GM23248 (cell line): Measurements from ENCODE around the gene ARHGAP33. TPM values are rescaled to one million over a fixed set of nuclear protein-coding genes. Genes with fewer than 3 reads are reported as not detected.

ENCODE experiments used
- DNase-seq: peaks from one replicate; pipeline ENCODE4 v3.0.0-alpha.2; 2015
- H2AFZ ChIP-seq: fragments of 200-600 bp; sonication (generic); 2 replicates; pipeline ENCODE4 v1.6.1; 2016; ENCODE audit warnings: antibody characterized with exemption
- H3F3A ChIP-seq: fragments of 200-600 bp; sonication (generic); 2 replicates; pipeline ENCODE4 v1.6.1; 2016; ENCODE audit warnings: mild to moderate bottlenecking, antibody characterized with exemption, mixed run types; ENCODE audit not compliant: insufficient read depth
- H3K27ac ChIP-seq: fragments of 200-600 bp; sonication (generic); 2 replicates; pipeline ENCODE4 v1.5.1; 2016; ENCODE audit warnings: mild to moderate bottlenecking
- H3K27me3 ChIP-seq: fragments of 200-600 bp; sonication (generic); replicated peaks from 2 replicates; pipeline ENCODE4 v1.6.1; 2016; ENCODE audit warnings: mild to moderate bottlenecking; ENCODE audit not compliant: insufficient read depth
- H3K36me3 ChIP-seq: fragments of 200-600 bp; sonication (generic); 2 replicates; pipeline ENCODE4 v1.6.1; 2016; ENCODE audit warnings: low read depth, mild to moderate bottlenecking
- H3K4me1 ChIP-seq: fragments of 200-600 bp; sonication (generic); 2 replicates; pipeline ENCODE4 v1.6.1; 2016; ENCODE audit warnings: mild to moderate bottlenecking; ENCODE audit not compliant: insufficient read depth
- H3K4me2 ChIP-seq: fragments of 200-600 bp; sonication (generic); one replicate; pipeline ENCODE4 v1.6.1; 2016; ENCODE audit warnings: mild to moderate bottlenecking; ENCODE audit not compliant: unreplicated experiment
- H3K4me3 ChIP-seq: fragments of 200-600 bp; sonication (generic); 2 replicates; pipeline ENCODE4 v1.5.1; 2016; ENCODE audit warnings: mild to moderate bottlenecking
- H3K79me2 ChIP-seq: fragments of 200-600 bp; sonication (generic); 2 replicates; pipeline ENCODE4 v1.6.1; 2016; ENCODE audit warnings: mild to moderate bottlenecking; ENCODE audit not compliant: insufficient read depth
- H3K9ac ChIP-seq: fragments of 200-600 bp; sonication (generic); 2 replicates; pipeline ENCODE4 v1.6.1; 2016; ENCODE audit warnings: mild to moderate bottlenecking
- H3K9me2 ChIP-seq: fragments of 200-600 bp; sonication (generic); 2 replicates; pipeline ENCODE4 v1.6.1; 2016; ENCODE audit warnings: mixed run types, mild to moderate bottlenecking, moderate library complexity; ENCODE audit not compliant: insufficient read depth
- H3K9me3 ChIP-seq: fragments of 200-600 bp; sonication (generic); one replicate; pipeline ENCODE4 v1.6.1; 2017; ENCODE audit warnings: low read depth
- H4K20me1 ChIP-seq: fragments of 200-600 bp; sonication (generic); 2 replicates; pipeline ENCODE4 v1.6.0; 2016; ENCODE audit not compliant: insufficient read depth
- EZH2 ChIP-seq: fragments of 200-600 bp; sonication (generic); IDR thresholded peaks from 2 replicates; pipeline ENCODE4 v1.6.1; 2018; ENCODE audit warnings: antibody characterized with exemption, mild to moderate bottlenecking; ENCODE audit not compliant: insufficient read depth, poor library complexity, severe bottlenecking
- EZH2phosphoT487 ChIP-seq: fragments of 200-600 bp; sonication (generic); IDR thresholded peaks from 2 replicates; pipeline ENCODE4 v1.6.1; 2018; ENCODE audit warnings: antibody characterized with exemption, moderate library complexity, mild to moderate bottlenecking, low read depth; ENCODE audit not compliant: insufficient read depth
- WGBS, 2 experiments: methylation state at CpG; one replicate each; pipeline ENCODE4 v1.1.6; 2015 to 2017; ENCODE audit warnings: low lambda C conversion rate in 2 of 2, low coverage in 1 of 2; ENCODE audit errors: missing lambda C conversion rate in 2 of 2; 5-methylcytosine and 5-hydroxymethylcytosine counted together
- in situ Hi-C: fragments of 300-500 bp; cut with MboI; formaldehyde crosslinking; loops from 2 replicates; pipeline ENCODE4 v1.15.0; 2020
- polyA plus RNA-seq: library from polyadenylated mRNA; unstranded; fragments of >200 nt; fragmentation: Nextera tagmentation; extraction: Ambion mirVana; gene quantifications from 2 replicates; pipeline ENCODE4 v1.2.1, GENCODE V29; 2016
- total RNA-seq: library from RNA; depleted of rRNA; stranded (reverse); fragments of >200 nt; shearing (Covaris generic); gene quantifications from 2 replicates; pipeline ENCODE4 v1.2.3, GENCODE V29; 2014

ARHGAP33 gene
- total and polyA plus RNA-seq, 2 experiments from 2014 or later, result 1.9 to 24.9 TPM

GRCh38 chr19:35756377-35757230, 18.8 kb upstream of the ARHGAP33 start, which contains the start of gene HSPB6:
Gene HSPB6, minus strand, starts transcription at chr19:35757029. Its CDS starts 21 bp downstream, at chr19:35757008.
- Histone ChIP-seq H3K36me3 (peaks cover 4% of the 10 kb centered on the region; the same call in 1 of the 2 replicates), H3K9me2 (no peaks in the 10 kb centered on the region), H3F3A (peaks cover 3% of the 10 kb centered on the region; the same call in 1 of the 2 replicates), H3K4me3 (peak within 1 kb of the TSS; percentile 84), H3K9me3 (no peaks in the 10 kb centered on the region), H3K4me1 (peaks cover 21% of the 10 kb centered on the region), H3K4me2 (peak within 1 kb of the TSS; percentile 91), H3K79me2 (peaks cover 31% of the 10 kb centered on the region), H3K9ac (peak within 1 kb of the TSS; percentile 86), H4K20me1 (no peaks in the 10 kb centered on the region), H3K27ac (peak within 1 kb of the TSS; percentile 97), H3K27me3 (no peaks in the 10 kb centered on the region), H2AFZ (peak within 1 kb of the TSS; percentile 42)
- in situ Hi-C loops, result no loop called here
- no peak for TF ChIP-seq EZH2
- no peak for TF ChIP-seq EZH2phosphoT487
- WGBS, 2 experiments, result 3 to 4% methylated on average over 36 to 49 of the region's 52 CpGs
- DNase-seq, result peak; percentile 80

GRCh38 chr19:35757231-35757748, 18.1 kb upstream of the ARHGAP33 start:
- Histone ChIP-seq H3K9me2 (no peaks in the 10 kb centered on the region), H3K27ac (peak overlapping the region; percentile 97), H3K4me2 (peak overlapping the region; percentile 91), H3F3A (peaks cover 3% of the 10 kb centered on the region; the same call in 1 of the 2 replicates), H3K9ac (peak overlapping the region; percentile 86), H3K36me3 (peaks cover 9% of the 10 kb centered on the region; the same call in 1 of the 2 replicates), H3K4me1 (peaks cover 21% of the 10 kb centered on the region), H2AFZ (peak overlapping the region; percentile 42), H3K79me2 (peaks cover 31% of the 10 kb centered on the region), H3K27me3 (no peaks in the 10 kb centered on the region), H3K9me3 (no peaks in the 10 kb centered on the region), H3K4me3 (peak overlapping the region; percentile 84), H4K20me1 (no peaks in the 10 kb centered on the region)
- WGBS, 2 experiments, result 1 to 2% methylated on average over 19 of the region's 19 CpGs
- peak; percentile 93 for DNase-seq
- in situ Hi-C loops, result no loop called here
- TF ChIP-seq EZH2, result no peak
- no peak for TF ChIP-seq EZH2phosphoT487

- Histone ChIP-seq H3K79me2 (peaks cover 31% of the 10 kb centered on the region), H2AFZ (peak within 1 kb of the TSS; percentile 79), H3K27me3 (no peaks in the 10 kb centered on the region), H3K36me3 (peaks cover 10% of the 10 kb centered on the region; the same call in 1 of the 2 replicates), H3K4me2 (peak within 1 kb of the TSS; percentile 91), H3K9me2 (no peaks in the 10 kb centered on the region), H3K27ac (peak within 1 kb of the TSS; percentile 97), H3K9me3 (no peaks in the 10 kb centered on the region), H3K4me1 (peaks cover 21% of the 10 kb centered on the region), H3K4me3 (peak within 1 kb of the TSS; percentile 84), H3F3A (peaks cover 3% of the 10 kb centered on the region; the same call in 1 of the 2 replicates), H3K9ac (peak within 1 kb of the TSS; percentile 95), H4K20me1 (no peaks in the 10 kb centered on the region)
- in situ Hi-C loops, result no loop called here
- 0 to 1% methylated on average over 53 of the region's 53 CpGs for WGBS, 2 experiments
- DNase-seq, result peak; percentile 99
- TF ChIP-seq EZH2phosphoT487, result no peak
- TF ChIP-seq EZH2, result no peak
Measured at GRCh38 chr19:35757749-35758608, 17.4 kb upstream of the ARHGAP33 start, which contains the start of gene PROSER3. Gene PROSER3, plus strand, starts transcription at chr19:35758176. Its CDS starts 40 bp downstream, at chr19:35758216.

DNA sequence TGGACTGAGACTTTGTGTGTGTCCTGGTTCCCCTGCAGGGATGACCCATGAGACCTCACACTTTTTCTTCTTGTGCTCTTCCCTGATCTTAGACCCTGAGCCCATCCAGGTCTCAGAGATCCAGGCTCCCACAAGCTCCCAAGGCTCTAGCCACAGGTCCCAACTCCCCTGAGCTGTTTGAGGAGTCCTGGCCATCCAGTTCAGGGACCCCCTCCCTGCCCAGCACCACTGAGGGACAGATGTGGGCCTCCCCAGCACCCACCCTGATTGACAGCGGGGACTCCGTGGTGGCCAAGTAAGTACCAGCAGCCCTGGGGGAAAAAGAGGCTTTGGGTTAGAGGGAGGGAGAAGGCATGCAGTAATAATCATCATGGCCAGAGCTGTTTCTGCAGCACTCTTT, 15.7 kb upstream of the ARHGAP33 start:
- H3K9me3 ChIP-seq, result no peaks in the 10 kb centered on the region
- H3K9me2 ChIP-seq, result no peaks in the 10 kb centered on the region
- no peak overlapping the region for H3K27ac ChIP-seq
- peaks cover 21% of the 10 kb centered on the region for H3K4me1 ChIP-seq
- WGBS, 2 experiments, result 96 to 97% methylated on average over 2 of the region's 2 CpGs
- H3K9ac ChIP-seq, result no peak overlapping the region
- peaks cover 3% of the 10 kb centered on the region; the same call in 1 of the 2 replicates for H3F3A ChIP-seq
- H3K79me2 ChIP-seq, result peaks cover 31% of the 10 kb centered on the region
- H4K20me1 ChIP-seq, result no peaks in the 10 kb centered on the region
- H3K27me3 ChIP-seq, result no peaks in the 10 kb centered on the region
- no peak for DNase-seq
- in situ Hi-C loops, result no loop called here
- no peak overlapping the region for H2AFZ ChIP-seq
- H3K4me3 ChIP-seq, result no peak overlapping the region
- H3K4me2 ChIP-seq, result no peak overlapping the region
- H3K36me3 ChIP-seq, result peaks cover 10% of the 10 kb centered on the region; the same call in 1 of the 2 replicates
- no peak for TF ChIP-seq EZH2
- TF ChIP-seq EZH2phosphoT487, result no peak
